B cell (primary cell): ENCODE results near the gene SRRM4. TPM values are rescaled to one million over a fixed set of nuclear protein-coding genes. Genes with fewer than 3 reads are reported as not detected.

Source experiments
- ATAC-seq: fragments of 200-7000 bp; cut with Tn5 transposase; one replicate; pipeline ENCODE4 v1.10.0; 2021; ENCODE audit warnings: low read depth, mild to moderate bottlenecking, moderate number of reproducible peaks, moderate library complexity
- CTCF ChIA-PET: fragments of 350-600 bp; sonication (Branson Sonifier 250); formaldehyde crosslinking; loops from one replicate; lab custom pipeline; 2021; ENCODE audit warnings: antibody characterized with exemption, inconsistent platforms; lab: Charles Lee
- POLR2A ChIA-PET: fragments of 350-600 bp; sonication (Branson Sonifier 250); formaldehyde crosslinking; loops from one replicate; lab custom pipeline; 2021; ENCODE audit warnings: antibody characterized with exemption; lab: Charles Lee
- DNase-seq: peaks from one replicate; pipeline ENCODE4 v3.0.0; 2013
- H2AFZ ChIP-seq: 2 replicates; pipeline ENCODE4 v1.6.1; 2012; ENCODE audit warnings: mild to moderate bottlenecking, low read depth, low read length; ENCODE audit not compliant: insufficient read depth, poor library complexity, severe bottlenecking
- H3K27ac ChIP-seq, 2 donors: 1 replicate in 1 of 2; 2 replicates in 1 of 2; pipeline ENCODE4 v1.5.1; 2012 to 2013; ENCODE audit warnings: low read length in 2 of 2, mild to moderate bottlenecking in 2 of 2, moderate library complexity in 1 of 2
- H3K27me3 ChIP-seq, 4 experiments: fragments of 200-600 bp in 1 of 4; sonication (generic) in 1 of 4; replicated peaks in 1 of 4; 1 replicate in 2 of 4; 2 replicates in 2 of 4; pipeline versions ENCODE4 v1.6.1 to v1.7.0; 2013 to 2016; ENCODE audit warnings: low read length in 3 of 4, mild to moderate bottlenecking in 2 of 4, mixed read lengths in 1 of 4, moderate library complexity in 1 of 4; ENCODE audit not compliant: insufficient read depth in 4 of 4, control insufficient read depth in 3 of 4; ENCODE audit errors: control extremely low read depth in 1 of 4
- H3K36me3 ChIP-seq, 2 experiments: replicated peaks in 1 of 2; 1 replicate in 1 of 2; 2 replicates in 1 of 2; pipeline versions ENCODE4 v1.6.1 to v1.7.1; 2013; ENCODE audit warnings: low read length in 1 of 2; ENCODE audit not compliant: insufficient read depth in 2 of 2, control insufficient read depth in 1 of 2; ENCODE audit errors: control extremely low read depth in 1 of 2, extremely low read depth in 1 of 2
- H3K4me1 ChIP-seq, 2 donors: fragments of 200-600 bp in 1 of 2; sonication (generic) in 1 of 2; 1 replicate in 1 of 2; 2 replicates in 1 of 2; pipeline versions ENCODE4 v1.5.1 to v1.6.1; 2013 to 2017; ENCODE audit warnings: low read length in 2 of 2; ENCODE audit not compliant: control insufficient read depth in 2 of 2, insufficient read depth in 2 of 2
- H3K4me2 ChIP-seq: replicated peaks from 2 replicates; pipeline ENCODE3; 2012; ENCODE audit warnings: mild to moderate bottlenecking, low read depth, low read length; ENCODE audit not compliant: poor library complexity, severe bottlenecking
- H3K4me3 ChIP-seq, 5 experiments: fragments of 200-600 bp in 1 of 5; sonication (generic) in 1 of 5; 1 replicate in 3 of 5; 2 replicates in 2 of 5; pipeline versions ENCODE4 v1.5.1 to v1.7.0; 2011 to 2016; ENCODE audit warnings: low read length in 4 of 5, mild to moderate bottlenecking in 4 of 5, low read depth in 2 of 5, control low read depth in 1 of 5, moderate library complexity in 1 of 5; ENCODE audit not compliant: insufficient read depth in 1 of 5; ENCODE audit errors: control extremely low read depth in 1 of 5, extremely low read depth in 1 of 5
- H3K79me2 ChIP-seq: fragments of 200-600 bp; sonication (generic); one replicate; pipeline ENCODE4 v1.6.0; 2016; ENCODE audit warnings: low read length; ENCODE audit not compliant: control insufficient read depth, insufficient read depth
- H3K9ac ChIP-seq: fragments of 200-600 bp; sonication (generic); 2 replicates; pipeline ENCODE4 v1.6.1; 2017; ENCODE audit warnings: mild to moderate bottlenecking, low read length, moderate library complexity
- H3K9me3 ChIP-seq, 3 donors: one replicate each; pipeline versions ENCODE4 v1.6.1 to v1.7.1; 2013; ENCODE audit warnings: low read length in 2 of 3; ENCODE audit not compliant: control insufficient read depth in 2 of 3, insufficient read depth in 1 of 3; ENCODE audit errors: control extremely low read depth in 1 of 3
- H4K20me1 ChIP-seq: 2 replicates; pipeline ENCODE4 v1.6.0; 2012; ENCODE audit warnings: mild to moderate bottlenecking, low read length; ENCODE audit not compliant: insufficient read depth, control insufficient read depth, poor library complexity, severe bottlenecking
- H3K27ac Mint-ChIP-seq: one replicate; pipeline ENCODE4 v1.8.0; 2021; ENCODE audit warnings: mixed read lengths
- H3K27me3 Mint-ChIP-seq: one replicate; pipeline ENCODE4 v1.8.0; 2021; ENCODE audit warnings: mixed read lengths
- H3K4me1 Mint-ChIP-seq: one replicate; pipeline ENCODE4 v1.8.0; 2021; ENCODE audit warnings: mixed read lengths
- H3K4me3 Mint-ChIP-seq: one replicate; pipeline ENCODE4 v1.8.0; 2021; ENCODE audit warnings: mixed read lengths
- H3K9me3 Mint-ChIP-seq: one replicate; pipeline ENCODE4 v1.8.0; 2022; ENCODE audit warnings: mixed read lengths; ENCODE audit not compliant: insufficient read depth
- EZH2 ChIP-seq: IDR thresholded peaks from 2 replicates; pipeline ENCODE4 v1.6.1; 2012; ENCODE audit warnings: borderline replicate concordance, low read depth, mild to moderate bottlenecking, moderate library complexity, low read length; ENCODE audit not compliant: insufficient read depth, poor library complexity, severe bottlenecking
- WGBS: methylation state at CpG from one replicate; pipeline ENCODE4 v1.1.5; 2013; ENCODE audit warnings: missing lambda C conversion rate; ENCODE audit not compliant: insufficient coverage; 5-methylcytosine and 5-hydroxymethylcytosine counted together
- intact Hi-C: fragments of 100-400 bp; cut with micrococcal nuclease; formaldehyde crosslinking; loops from one replicate; pipeline ENCODE4 v1.10.0; 2022
- polyA plus RNA-seq: library from polyadenylated mRNA; depleted of rRNA; stranded (reverse); fragments of >200 nt; gene quantifications from 2 replicates; pipeline ENCODE4 v1.2.3, GENCODE V29; 2012
- total RNA-seq, 2 donors: library from RNA; stranded (reverse); fragments of 120-200 nt in 1 of 2; gene quantifications; 1 replicate in 1 of 2; 2 replicates in 1 of 2; pipeline versions ENCODE4 v1.2.3 to v1.2.4, GENCODE V29; 2013 to 2022
- TF ChIP-seq, protein P1 (sequence below): fragments of 200-600 bp; IDR thresholded peaks from one replicate; pipeline ENCODE4 v1.8.0; 2022; ENCODE audit warnings: antibody characterized with exemption, mild to moderate bottlenecking

SRRM4 gene
- total and polyA plus RNA-seq, 2 donors (not counting 1 experiment from before 2014, with no cell fraction given): not detected

DNA sequence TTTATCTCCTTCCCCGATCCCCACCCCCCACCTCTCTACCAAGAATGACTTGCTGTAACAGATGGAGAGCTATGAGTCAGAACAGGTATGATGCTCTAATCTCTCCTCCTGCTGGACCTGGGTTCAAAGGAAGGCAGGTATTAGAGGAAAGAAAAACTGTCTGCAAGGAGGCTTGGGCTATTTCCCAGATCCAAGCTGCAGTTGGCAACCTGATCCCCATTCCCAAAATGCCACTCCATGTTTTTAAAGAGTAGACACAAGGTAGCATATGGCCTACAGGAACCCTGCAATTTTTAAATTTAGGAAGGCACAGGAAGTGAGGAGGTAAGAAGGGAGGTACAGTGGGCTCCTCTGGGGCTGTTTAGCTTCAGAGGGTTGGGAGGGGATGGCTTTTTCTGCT lies 33.0 kb downstream of the SRRM4 start:
- Histone ChIP-seq H3K4me2 (no peak overlapping the region), H3K27ac (no peak overlapping the region), H3K9ac (no peak overlapping the region), H3K4me3 (no peak overlapping the region), H4K20me1 (no peaks in the 10 kb centered on the region), H3K27me3 (peaks cover 0 to 5% (median 0%) of the 10 kb centered on the region in 4 experiments), H3K79me2 (no peaks in the 10 kb centered on the region), H3K4me1 (no peaks in the 10 kb centered on the region), H3K9me3 (peaks cover 1 to 5% (median 3%) of the 10 kb centered on the region in 3 donors), H3K36me3 (no peaks in the 10 kb centered on the region), H2AFZ (no peak overlapping the region)
- intact Hi-C loops: no loop called here
- Mint-ChIP-seq H3K4me3 (no peak overlapping the region), H3K27me3 (peaks cover 30% of the 10 kb centered on the region), H3K9me3 (no peaks in the 10 kb centered on the region), H3K4me1 (no peaks in the 10 kb centered on the region), H3K27ac (no peak overlapping the region)
- ATAC-seq (no peak), DNase-seq (no peak)
- WGBS: no CpG with 5 or more reads among the region's 1 CpG
- POLR2A ChIA-PET: no interaction called here
- CTCF ChIA-PET: no interaction called here
- no peak for TF ChIP-seq EZH2
- TF ChIP-seq, protein P1, sequence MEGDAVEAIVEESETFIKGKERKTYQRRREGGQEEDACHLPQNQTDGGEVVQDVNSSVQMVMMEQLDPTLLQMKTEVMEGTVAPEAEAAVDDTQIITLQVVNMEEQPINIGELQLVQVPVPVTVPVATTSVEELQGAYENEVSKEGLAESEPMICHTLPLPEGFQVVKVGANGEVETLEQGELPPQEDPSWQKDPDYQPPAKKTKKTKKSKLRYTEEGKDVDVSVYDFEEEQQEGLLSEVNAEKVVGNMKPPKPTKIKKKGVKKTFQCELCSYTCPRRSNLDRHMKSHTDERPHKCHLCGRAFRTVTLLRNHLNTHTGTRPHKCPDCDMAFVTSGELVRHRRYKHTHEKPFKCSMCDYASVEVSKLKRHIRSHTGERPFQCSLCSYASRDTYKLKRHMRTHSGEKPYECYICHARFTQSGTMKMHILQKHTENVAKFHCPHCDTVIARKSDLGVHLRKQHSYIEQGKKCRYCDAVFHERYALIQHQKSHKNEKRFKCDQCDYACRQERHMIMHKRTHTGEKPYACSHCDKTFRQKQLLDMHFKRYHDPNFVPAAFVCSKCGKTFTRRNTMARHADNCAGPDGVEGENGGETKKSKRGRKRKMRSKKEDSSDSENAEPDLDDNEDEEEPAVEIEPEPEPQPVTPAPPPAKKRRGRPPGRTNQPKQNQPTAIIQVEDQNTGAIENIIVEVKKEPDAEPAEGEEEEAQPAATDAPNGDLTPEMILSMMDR: no peak

DNA sequence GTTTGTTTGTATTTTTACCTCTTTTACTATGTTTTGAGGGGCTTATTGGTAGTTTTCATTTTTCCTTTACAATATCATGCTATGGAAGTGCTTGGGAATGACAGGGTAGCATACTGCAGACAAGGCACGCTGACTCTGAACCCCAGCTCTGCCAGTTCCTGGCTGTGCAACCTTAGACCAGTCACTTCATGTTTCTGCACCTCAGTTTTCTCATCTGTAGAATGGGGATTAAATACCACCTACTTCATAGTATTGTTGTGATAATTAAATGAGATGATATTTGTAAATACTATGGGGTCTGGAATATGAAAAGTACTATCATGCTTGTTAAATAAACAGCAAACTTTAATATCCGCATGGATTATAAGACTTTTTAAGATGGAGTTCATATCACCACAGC lies 35.4 kb downstream of the SRRM4 start:
- Mint-ChIP-seq H3K4me3 (no peak overlapping the region), H3K27me3 (peaks cover 35% of the 10 kb centered on the region)
- CTCF ChIA-PET: no interaction called here

More for the DNA sequence above, 35.4 kb downstream of the SRRM4 start:
- Mint-ChIP-seq H3K9me3 (no peaks in the 10 kb centered on the region), H3K27ac (no peak overlapping the region), H3K4me1 (no peaks in the 10 kb centered on the region)
- H3K79me2 ChIP-seq: no peaks in the 10 kb centered on the region
- POLR2A ChIA-PET: no interaction called here
- H3K27ac ChIP-seq: no peak overlapping the region
- H3K4me2 ChIP-seq: no peak overlapping the region
- H3K36me3 ChIP-seq: no peaks in the 10 kb centered on the region
- H2AFZ ChIP-seq: no peak overlapping the region
- no CpG with 5 or more reads among the region's 2 CpGs for WGBS
- intact Hi-C loops: no loop called here
- TF ChIP-seq, protein P1: no peak
- TF ChIP-seq EZH2: no peak
- ATAC-seq (no peak), DNase-seq (no peak)
- H3K4me3 ChIP-seq: no peak overlapping the region
- no peaks in the 10 kb centered on the region for H3K4me1 ChIP-seq
- H4K20me1 ChIP-seq: no peaks in the 10 kb centered on the region
- H3K9ac ChIP-seq: no peak overlapping the region
- peaks cover 0 to 6% (median 0%) of the 10 kb centered on the region in 4 experiments for H3K27me3 ChIP-seq
- H3K9me3 ChIP-seq: peaks cover 0 to 4% (median 4%) of the 10 kb centered on the region in 3 donors
